Spleen (tissue), 11 donors: ENCODE data around the gene IQCB1. TPM values are rescaled to one million over a fixed set of nuclear protein-coding genes. Genes with fewer than 3 reads are reported as not detected.
"Not testable (repeated sequence)": the region's sequence is repeated elsewhere in the genome, so short reads cannot be mapped to it uniquely, and the experiment has no call there.

Experiments
- DNase-seq: peaks from one replicate; pipeline ENCODE4 v3.0.0-alpha.2; 2020
- H3K27ac ChIP-seq, 8 donors: fragments of 200-600 bp; sonication (generic) in 7 of 8; 1 replicate in 4 of 8; 2 replicates in 4 of 8; pipeline versions ENCODE4 v1.5.0 to v1.8.0; 2016 to 2021; ENCODE audit warnings: inconsistent platforms in 4 of 8, mild to moderate bottlenecking in 4 of 8, moderate library complexity in 1 of 8
- H3K27me3 ChIP-seq, 7 donors: fragments of 200-600 bp; sonication (generic) in 6 of 7; replicated peaks in 1 of 7; 1 replicate in 4 of 7; 2 replicates in 3 of 7; pipeline versions ENCODE4 v1.5.0 to v1.8.0; 2016 to 2021; ENCODE audit warnings: inconsistent platforms in 3 of 7, mild to moderate bottlenecking in 1 of 7
- H3K36me3 ChIP-seq, 6 donors: fragments of 200-600 bp; sonication (generic) in 5 of 6; 1 replicate in 4 of 6; 2 replicates in 2 of 6; pipeline versions ENCODE4 v1.5.0 to v1.8.0; 2016 to 2021; ENCODE audit warnings: inconsistent platforms in 2 of 6
- H3K4me1 ChIP-seq, 6 donors: fragments of 200-600 bp; sonication (generic) in 5 of 6; 1 replicate in 3 of 6; 2 replicates in 3 of 6; pipeline versions ENCODE4 v1.5.0 to v1.8.0; 2016 to 2021; ENCODE audit warnings: inconsistent platforms in 3 of 6
- H3K4me3 ChIP-seq, 8 donors: fragments of 200-600 bp; sonication (generic) in 7 of 8; 1 replicate in 4 of 8; 2 replicates in 4 of 8; pipeline versions ENCODE4 v1.5.0 to v1.8.0; 2016 to 2021; ENCODE audit warnings: inconsistent platforms in 4 of 8, mild to moderate bottlenecking in 4 of 8, moderate library complexity in 2 of 8
- H3K9me3 ChIP-seq, 8 donors: fragments of 200-600 bp; sonication (generic) in 7 of 8; 1 replicate in 4 of 8; 2 replicates in 4 of 8; pipeline versions ENCODE4 v1.5.0 to v1.8.0; 2016 to 2021; ENCODE audit warnings: inconsistent platforms in 4 of 8
- POLR2A ChIP-seq, 3 donors: fragments of 450-650 bp; IDR thresholded peaks; one replicate each; pipeline ENCODE4 v1.5.1; 2017; ENCODE audit warnings: antibody characterized with exemption in 3 of 3, mild to moderate bottlenecking in 1 of 3
- POLR2AphosphoS5 ChIP-seq, 3 donors: sonication (generic); formaldehyde crosslinking; IDR thresholded peaks; one replicate each; pipeline ENCODE4 v1.5.1; 2017; ENCODE audit warnings: antibody characterized with exemption in 3 of 3
- WGBS, 5 donors: extraction: QIAGEN DNeasy Blood & Tissue Kit in 3 of 5; methylation state at CpG; one replicate each; pipeline versions ENCODE4 v1.1.5 to v1.1.7; 2013 to 2018; 5-methylcytosine and 5-hydroxymethylcytosine counted together
- intact Hi-C: fragments of 100-400 bp; cut with DNase I; formaldehyde crosslinking; loops from one replicate; pipeline ENCODE4 v1.15.0; 2023; ENCODE audit warnings: low total_unique reads
- polyA plus RNA-seq, 3 donors: library from polyadenylated mRNA; stranded (reverse); fragments of 200-250 nt; gene quantifications; one replicate each; pipeline ENCODE4 v1.2.1, GENCODE V29; 2013
- total RNA-seq, 7 donors: library from RNA; depleted of rRNA in 3 of 7; stranded (reverse); fragments of >200 nt in 3 of 7; fragmentation: NEBNext Ultra II Directional in 4 of 7; extraction: Animal tissue kit (Norgen Biotek cat#: 25700) in 4 of 7; gene quantifications; one replicate each; pipeline versions ENCODE4 v1.1.0 to v1.2.1, GENCODE V29; 2016 to 2021
- TF ChIP-seq, protein P1 (sequence below), 11 experiments: fragments of 200-600 bp in 7 of 11; fragments of 450-650 bp in 4 of 11; sonication (generic) in 4 of 11; IDR thresholded peaks in 8 of 11; conservative IDR thresholded peaks in 3 of 11; 1 replicate in 7 of 11; 2 replicates in 4 of 11; pipeline versions ENCODE4 v1.4.0 to v1.8.0; 2016 to 2021; ENCODE audit warnings: antibody characterized with exemption in 11 of 11, inconsistent platforms in 4 of 11, mild to moderate bottlenecking in 1 of 11
- donor health status: healthy with polysubstance abuse.
- donor health status: DM: no; HTN: no; CAD: no; lungs with moderate emphysema.
- donor health status: DM: no; HTN: no; CAD: no.
- donor health status: Bipolar disorder and iron deficiency.
- donor health status: healthy.
- donor health status: DM: no; HTN: no; CAD: no.
- donor health status: DM: yes; HTN: yes; CAD: no.

The IQCB1 gene
- total and polyA plus RNA-seq, 10 donors = 14.9 to 39.1 (median 26.5) TPM

DNA sequence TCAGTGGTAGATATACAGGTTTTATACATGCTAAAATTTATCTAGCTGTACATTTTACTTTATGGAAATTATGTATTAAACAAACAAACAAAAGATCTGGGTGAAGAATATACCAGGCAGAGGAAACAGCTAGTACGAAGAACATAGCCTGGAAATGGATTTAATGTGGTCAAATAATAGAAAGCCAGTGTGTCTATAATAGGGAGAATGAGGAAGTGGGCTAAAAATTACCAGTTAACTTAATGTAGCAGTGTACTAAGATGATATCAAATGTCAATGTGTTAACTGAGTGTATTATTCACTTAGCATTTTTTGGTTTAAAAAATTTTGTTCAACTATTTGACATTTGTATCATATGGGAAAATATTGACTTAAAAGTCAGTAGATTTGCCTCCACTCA is 36.6 kb upstream of the IQCB1 start:
- peaks cover 0 to 11% (median 0%) of the 10 kb centered on the region in 6 donors for H3K4me1 ChIP-seq
- no peaks in the 10 kb centered on the region for H3K9me3 ChIP-seq
- no peak overlapping the region for H3K27ac ChIP-seq
- WGBS, 5 donors = 15 to 50% (median 40%) methylated on average over 1 of the region's 1 CpG
- no peak for DNase-seq
- intact Hi-C loops = no loop called here
- no peaks in the 10 kb centered on the region for H3K27me3 ChIP-seq
- peaks cover 0 to 31% (median 9%) of the 10 kb centered on the region in 6 donors for H3K36me3 ChIP-seq
- H3K4me3 ChIP-seq = no peak overlapping the region
- no peak for TF ChIP-seq POLR2A (IDR thresholded peaks at IDR 0.05)
- TF ChIP-seq, protein P1, sequence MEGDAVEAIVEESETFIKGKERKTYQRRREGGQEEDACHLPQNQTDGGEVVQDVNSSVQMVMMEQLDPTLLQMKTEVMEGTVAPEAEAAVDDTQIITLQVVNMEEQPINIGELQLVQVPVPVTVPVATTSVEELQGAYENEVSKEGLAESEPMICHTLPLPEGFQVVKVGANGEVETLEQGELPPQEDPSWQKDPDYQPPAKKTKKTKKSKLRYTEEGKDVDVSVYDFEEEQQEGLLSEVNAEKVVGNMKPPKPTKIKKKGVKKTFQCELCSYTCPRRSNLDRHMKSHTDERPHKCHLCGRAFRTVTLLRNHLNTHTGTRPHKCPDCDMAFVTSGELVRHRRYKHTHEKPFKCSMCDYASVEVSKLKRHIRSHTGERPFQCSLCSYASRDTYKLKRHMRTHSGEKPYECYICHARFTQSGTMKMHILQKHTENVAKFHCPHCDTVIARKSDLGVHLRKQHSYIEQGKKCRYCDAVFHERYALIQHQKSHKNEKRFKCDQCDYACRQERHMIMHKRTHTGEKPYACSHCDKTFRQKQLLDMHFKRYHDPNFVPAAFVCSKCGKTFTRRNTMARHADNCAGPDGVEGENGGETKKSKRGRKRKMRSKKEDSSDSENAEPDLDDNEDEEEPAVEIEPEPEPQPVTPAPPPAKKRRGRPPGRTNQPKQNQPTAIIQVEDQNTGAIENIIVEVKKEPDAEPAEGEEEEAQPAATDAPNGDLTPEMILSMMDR (IDR thresholded peaks at IDR 0.05 in 8 of 11, conservative IDR thresholded peaks at IDR 0.05 in 3 of 11) = no peak

DNA sequence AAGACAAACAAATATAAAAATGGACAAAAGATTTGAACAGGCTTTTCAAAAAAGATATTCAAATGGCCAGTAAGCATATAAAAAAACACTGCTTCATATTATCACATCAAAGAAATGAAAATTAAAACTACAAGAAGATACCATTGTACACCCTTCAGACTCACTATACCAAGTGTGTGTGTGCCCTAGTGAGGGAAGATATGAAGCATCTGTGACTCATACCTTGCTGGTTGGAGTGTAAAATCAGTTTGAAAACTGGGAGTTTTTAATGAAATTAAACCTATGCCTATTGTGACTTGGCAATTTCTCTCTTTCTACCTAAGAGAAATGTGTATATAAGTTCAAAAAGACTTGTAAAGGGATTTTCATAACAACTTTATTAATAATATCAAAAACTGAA is 35.9 kb upstream of the IQCB1 start:
- Histone ChIP-seq H3K27me3 (no peaks in the 10 kb centered on the region), H3K9me3 (no peaks in the 10 kb centered on the region), H3K4me3 (no peak overlapping the region), H3K4me1 (peaks cover 0 to 11% (median 0%) of the 10 kb centered on the region in 6 donors), H3K27ac (no peak overlapping the region), H3K36me3 (peaks cover 0 to 38% (median 9%) of the 10 kb centered on the region in 6 donors)
- no peak for DNase-seq
- intact Hi-C loops = no loop called here
- TF ChIP-seq POLR2A (IDR thresholded peaks at IDR 0.05) (no peak), POLR2AphosphoS5 (IDR thresholded peaks at IDR 0.05) (no peak)
- TF ChIP-seq, protein P1 (IDR thresholded peaks at IDR 0.05 in 8 of 11, conservative IDR thresholded peaks at IDR 0.05 in 3 of 11) = no peak

DNA sequence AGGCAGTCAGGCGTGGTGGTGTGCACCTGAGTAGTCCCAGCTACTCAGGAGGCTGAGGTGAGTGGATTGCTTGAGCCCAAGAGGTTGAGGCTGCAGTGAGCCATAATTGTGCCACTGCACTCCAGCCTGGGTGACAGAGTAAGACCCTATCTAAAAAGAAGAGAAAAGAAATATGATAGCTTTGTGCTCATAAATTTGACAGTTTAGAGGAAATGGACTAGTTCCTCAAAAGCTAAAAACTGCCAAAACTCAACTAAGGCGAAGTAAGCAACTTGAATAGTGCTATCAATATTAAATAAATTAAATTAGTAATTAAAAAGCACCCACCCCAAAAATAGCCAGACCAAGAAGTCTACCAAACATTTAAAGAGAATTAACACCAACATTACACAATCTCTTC is 34.9 kb upstream of the IQCB1 start:
- TF ChIP-seq, protein P1 (IDR thresholded peaks at IDR 0.05 in 8 of 11, conservative IDR thresholded peaks at IDR 0.05 in 3 of 11) = no peak
- no peak for TF ChIP-seq POLR2A (IDR thresholded peaks at IDR 0.05)
- no peak for TF ChIP-seq POLR2AphosphoS5 (IDR thresholded peaks at IDR 0.05)
- Histone ChIP-seq H3K36me3 (peaks cover 0 to 43% (median 9%) of the 10 kb centered on the region in 6 donors), H3K4me1 (peaks cover 0 to 11% (median 0%) of the 10 kb centered on the region in 6 donors), H3K27me3 (no peaks in the 10 kb centered on the region), H3K4me3 (no peak overlapping the region), H3K27ac (peak overlapping the region in 1 of 8 donors; percentile 15), H3K9me3 (no peaks in the 10 kb centered on the region)
- intact Hi-C loops = no loop called here
- no peak for DNase-seq
- WGBS, 5 donors = 62 to 70% (median 67%) methylated on average over 2 of the region's 2 CpGs

DNA sequence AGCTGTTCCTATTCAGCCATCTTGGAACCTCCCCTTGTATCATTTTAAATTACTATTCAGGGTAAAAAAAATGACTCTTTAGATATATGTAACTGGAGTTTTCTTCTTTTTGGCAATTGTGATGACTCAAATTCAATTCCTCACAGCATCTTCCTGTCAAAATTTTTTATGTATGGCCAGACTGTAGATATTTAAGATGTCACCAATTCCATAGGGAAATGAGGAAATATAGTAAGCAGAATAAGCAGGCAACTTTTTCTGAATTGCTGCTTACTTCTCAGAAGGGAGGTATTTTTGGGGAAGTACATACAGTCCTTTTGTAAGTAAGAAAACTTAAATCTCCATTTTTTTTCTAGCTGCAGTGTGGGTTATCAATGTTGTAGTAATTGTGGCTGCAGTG is 28.9 kb upstream of the IQCB1 start:
- Histone ChIP-seq H3K4me1 (no peaks in the 10 kb centered on the region), H3K9me3 (no peaks in the 10 kb centered on the region), H3K4me3 (no peak overlapping the region), H3K27ac (peak overlapping the region in 1 of 8 donors; percentile 9), H3K27me3 (no peaks in the 10 kb centered on the region), H3K36me3 (peaks cover 0 to 52% (median 8%) of the 10 kb centered on the region in 6 donors)
- DNase-seq = no peak
- TF ChIP-seq POLR2AphosphoS5 (IDR thresholded peaks at IDR 0.05) (no peak), POLR2A (IDR thresholded peaks at IDR 0.05) (no peak)
- TF ChIP-seq, protein P1 (IDR thresholded peaks at IDR 0.05 in 8 of 11, conservative IDR thresholded peaks at IDR 0.05 in 3 of 11) = no peak
- intact Hi-C loops = no loop called here

DNA sequence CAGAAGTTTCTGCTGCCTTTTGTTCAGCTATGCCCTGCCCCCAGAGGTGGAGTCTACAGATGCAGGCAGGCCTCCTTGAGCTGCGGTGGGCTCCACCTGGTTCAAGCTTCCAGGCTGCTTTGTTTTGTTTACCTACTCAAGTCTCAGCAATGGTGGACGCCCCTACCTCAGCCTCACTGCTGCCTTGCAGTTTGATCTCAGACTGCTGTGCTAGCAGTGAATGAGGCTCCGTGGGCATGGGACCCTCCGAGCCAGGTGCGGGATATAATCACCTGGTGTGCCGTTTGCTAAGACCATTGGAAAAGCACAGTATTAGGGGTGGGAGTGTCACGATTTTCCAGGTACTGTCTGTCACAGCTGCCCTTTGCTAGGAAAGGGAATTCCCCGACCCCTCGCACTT is 28.4 kb upstream of the IQCB1 start:
- peaks cover 0 to 57% (median 8%) of the 10 kb centered on the region in 6 donors for H3K36me3 ChIP-seq
- H3K9me3 ChIP-seq, intact Hi-C loops, H3K4me3 ChIP-seq, H3K4me1 ChIP-seq, H3K27me3 ChIP-seq, DNase-seq, H3K27ac ChIP-seq: not testable (repeated sequence)
- WGBS, 5 donors = 89 to 98% (median 93%) methylated on average over 4 to 9 of the region's 9 CpGs

DNA sequence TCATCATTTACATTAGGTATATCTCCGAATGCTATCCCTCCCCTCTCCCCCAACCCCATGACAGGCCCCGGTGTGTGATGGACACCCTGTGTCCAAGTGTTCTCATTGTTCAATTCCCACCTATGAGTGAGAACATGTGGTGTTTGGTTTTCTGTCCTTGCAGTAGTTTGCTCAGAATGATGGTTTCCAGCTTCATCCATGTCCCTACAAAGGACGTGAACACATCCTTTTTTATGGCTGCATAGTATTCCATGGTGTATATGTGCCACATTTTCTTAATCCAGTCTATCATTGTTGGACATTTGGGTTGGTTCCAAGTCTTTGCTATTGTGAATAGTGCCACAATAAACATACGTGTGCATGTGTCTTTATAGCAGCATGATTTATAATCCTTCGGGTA is 22.9 kb upstream of the IQCB1 start:
- intact Hi-C loops = not testable (repeated sequence)

More for the DNA sequence above, 22.9 kb upstream of the IQCB1 start:
- DNase-seq, H3K4me1 ChIP-seq, H3K4me3 ChIP-seq, H3K27me3 ChIP-seq, H3K27ac ChIP-seq, H3K9me3 ChIP-seq: not testable (repeated sequence)
- WGBS, 5 donors = 88 to 100% (median 98%) methylated on average over 3 to 5 of the region's 5 CpGs
- H3K36me3 ChIP-seq = peaks cover 0 to 67% (median 16%) of the 10 kb centered on the region in 6 donors
